ENCODE measurements around the gene NTRK3. TPM values are rescaled to one million over a fixed set of nuclear protein-coding genes. Genes with fewer than 3 reads are reported as not detected.
"Not testable (repeated sequence)": the region's sequence is repeated elsewhere in the genome, so short reads cannot be mapped to it uniquely, and the experiment has no call there.

NTRK3 gene
- total RNA-seq, 2 experiments from 2014 or later: not detected

DNA sequence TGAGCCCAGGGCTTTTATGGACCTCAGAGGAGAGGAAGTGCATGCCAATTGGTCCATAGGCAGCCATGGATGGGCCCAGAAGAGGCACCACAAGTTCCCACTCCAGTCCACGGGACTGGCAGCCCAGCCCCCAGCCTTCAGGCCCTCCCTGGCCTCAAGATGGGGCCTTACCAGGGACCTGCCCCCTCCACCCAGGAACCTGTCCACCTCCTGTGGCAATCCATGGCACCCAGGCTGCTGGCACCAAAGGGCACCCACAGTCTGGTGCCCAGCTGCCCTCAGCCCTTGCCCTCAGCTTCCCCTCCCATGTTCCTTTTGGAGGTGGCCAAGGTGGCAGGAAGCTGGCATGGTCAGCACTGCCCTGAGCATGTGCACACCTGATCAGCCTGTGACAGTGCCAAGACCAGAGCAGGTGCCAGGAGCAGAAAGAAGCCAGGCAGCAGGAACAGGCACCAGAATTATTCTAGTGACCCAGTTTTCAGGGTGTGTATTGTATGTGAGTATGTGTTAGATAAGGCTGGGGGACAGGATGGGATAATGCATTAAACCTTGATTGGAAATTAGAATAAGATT, 415.0 kb downstream of the NTRK3 start:
- intact Hi-C loops (cut with micrococcal nuclease): no loop called here
- H3K27me3 Mint-ChIP-seq: no peaks in the 10 kb centered on the region
- no peaks in the 10 kb centered on the region for H3K9me3 Mint-ChIP-seq
- CTCF ChIA-PET: no interaction called here
- POLR2A ChIA-PET: no interaction called here
- no peaks in the 10 kb centered on the region for H3K4me1 Mint-ChIP-seq (ENCODE audit: low read depth)
- ATAC-seq (no peak), DNase-seq (no peak)
- H3K27ac Mint-ChIP-seq: no peak overlapping the region
- TF ChIP-seq, protein P1, sequence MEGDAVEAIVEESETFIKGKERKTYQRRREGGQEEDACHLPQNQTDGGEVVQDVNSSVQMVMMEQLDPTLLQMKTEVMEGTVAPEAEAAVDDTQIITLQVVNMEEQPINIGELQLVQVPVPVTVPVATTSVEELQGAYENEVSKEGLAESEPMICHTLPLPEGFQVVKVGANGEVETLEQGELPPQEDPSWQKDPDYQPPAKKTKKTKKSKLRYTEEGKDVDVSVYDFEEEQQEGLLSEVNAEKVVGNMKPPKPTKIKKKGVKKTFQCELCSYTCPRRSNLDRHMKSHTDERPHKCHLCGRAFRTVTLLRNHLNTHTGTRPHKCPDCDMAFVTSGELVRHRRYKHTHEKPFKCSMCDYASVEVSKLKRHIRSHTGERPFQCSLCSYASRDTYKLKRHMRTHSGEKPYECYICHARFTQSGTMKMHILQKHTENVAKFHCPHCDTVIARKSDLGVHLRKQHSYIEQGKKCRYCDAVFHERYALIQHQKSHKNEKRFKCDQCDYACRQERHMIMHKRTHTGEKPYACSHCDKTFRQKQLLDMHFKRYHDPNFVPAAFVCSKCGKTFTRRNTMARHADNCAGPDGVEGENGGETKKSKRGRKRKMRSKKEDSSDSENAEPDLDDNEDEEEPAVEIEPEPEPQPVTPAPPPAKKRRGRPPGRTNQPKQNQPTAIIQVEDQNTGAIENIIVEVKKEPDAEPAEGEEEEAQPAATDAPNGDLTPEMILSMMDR (IDR thresholded peaks at IDR 0.05): no peak
- H3K36me3 Mint-ChIP-seq (ENCODE audit: low read depth): no peaks in the 10 kb centered on the region
- no peak overlapping the region for H3K4me3 Mint-ChIP-seq

DNA sequence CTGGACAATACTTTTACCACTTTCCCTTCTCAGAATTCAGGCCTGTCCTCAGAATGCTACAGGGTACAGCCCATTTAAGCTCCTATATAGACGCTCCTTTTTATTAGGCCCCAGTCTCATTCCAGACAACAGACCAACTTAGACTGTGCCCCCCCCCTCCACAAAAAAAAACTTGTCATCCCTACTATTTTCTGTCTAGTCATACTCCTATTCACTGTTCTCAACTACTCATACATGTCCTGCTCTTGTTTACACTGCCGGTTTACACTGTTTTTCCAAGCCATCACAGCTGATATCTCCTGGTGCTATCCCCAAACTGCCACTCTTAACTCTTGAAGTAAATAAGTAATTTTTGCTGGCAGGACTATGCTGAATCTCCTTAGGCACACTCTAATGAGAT, 420.7 kb downstream of the NTRK3 start:
- H3K4me1 Mint-ChIP-seq (ENCODE audit: low read depth); H3K4me3 Mint-ChIP-seq; H3K9me3 Mint-ChIP-seq; H3K36me3 Mint-ChIP-seq (ENCODE audit: low read depth); POLR2A ChIA-PET; ATAC-seq; H3K27me3 Mint-ChIP-seq; intact Hi-C loops (cut with micrococcal nuclease); H3K27ac Mint-ChIP-seq; DNase-seq; CTCF ChIA-PET: not testable (repeated sequence)

DNA sequence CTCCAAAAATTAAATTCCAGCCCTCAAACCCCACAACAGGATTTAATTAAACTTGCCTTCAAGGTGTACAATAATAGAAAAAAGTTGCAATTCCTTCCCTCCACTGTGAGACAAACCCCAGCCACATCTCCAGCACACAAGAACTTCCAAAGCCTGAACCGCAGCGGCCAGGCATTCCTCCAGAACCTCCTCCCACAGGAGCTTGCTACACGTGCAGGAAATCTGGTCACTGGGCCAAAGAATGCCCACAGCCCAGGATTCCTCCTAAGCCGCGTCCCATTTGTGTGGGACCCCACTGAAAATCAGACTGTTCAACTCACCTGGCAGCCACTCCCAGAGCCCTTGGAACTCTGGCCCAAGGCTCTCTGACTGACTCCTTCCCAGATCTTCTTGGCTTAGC, 423.2 kb downstream of the NTRK3 start:
- intact Hi-C loops (cut with micrococcal nuclease); H3K9me3 Mint-ChIP-seq; H3K27ac Mint-ChIP-seq; H3K4me3 Mint-ChIP-seq; H3K4me1 Mint-ChIP-seq (ENCODE audit: low read depth); H3K36me3 Mint-ChIP-seq (ENCODE audit: low read depth); CTCF ChIA-PET; ATAC-seq; DNase-seq; POLR2A ChIA-PET; H3K27me3 Mint-ChIP-seq: not testable (repeated sequence)

DNA sequence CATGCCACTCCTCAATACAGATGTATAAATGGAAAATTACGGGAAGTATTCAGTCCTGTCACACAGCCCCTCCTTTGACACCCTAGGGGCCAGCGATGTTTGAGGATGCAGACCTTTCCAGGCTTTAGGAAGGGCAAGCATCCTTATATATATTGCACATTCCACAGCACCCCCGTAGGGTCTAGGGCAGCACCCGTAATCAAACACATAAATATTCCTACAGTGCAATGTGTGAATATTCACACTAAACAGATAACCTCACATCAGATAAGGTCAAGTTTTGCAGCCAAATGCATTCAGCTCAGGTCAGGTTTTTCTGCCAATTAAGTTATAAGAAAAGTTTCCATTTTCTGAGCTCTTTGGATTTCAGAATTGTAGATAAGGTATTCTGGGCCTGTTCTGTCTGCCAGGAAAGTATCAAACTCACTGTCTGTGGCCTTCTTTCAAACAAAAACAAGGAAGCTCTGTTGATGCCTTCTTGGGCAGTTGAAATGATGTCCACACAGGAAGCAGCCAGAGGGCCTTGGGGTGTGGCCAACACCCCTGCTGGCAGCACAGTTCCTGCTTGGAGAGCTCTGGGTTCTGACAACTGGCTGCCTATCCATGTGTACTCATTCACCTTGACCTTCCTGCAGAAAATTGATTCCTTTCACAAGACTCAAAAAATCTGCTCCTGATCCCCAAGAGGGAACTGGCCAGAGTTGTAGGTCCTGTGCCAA, 427.0 kb downstream of the NTRK3 start:
- peaks cover 4% of the 10 kb centered on the region for H3K27me3 Mint-ChIP-seq
- intact Hi-C loops (cut with micrococcal nuclease): no loop called here
- no peaks in the 10 kb centered on the region for H3K36me3 Mint-ChIP-seq (ENCODE audit: low read depth)
- H3K4me1 Mint-ChIP-seq (ENCODE audit: low read depth): no peaks in the 10 kb centered on the region
- ATAC-seq: no peak
- ChIA-PET CTCF (no interaction called here), POLR2A (no interaction called here)
- H3K27ac Mint-ChIP-seq: no peak overlapping the region
- DNase-seq: no peak
- no peak overlapping the region for H3K4me3 Mint-ChIP-seq
- no peaks in the 10 kb centered on the region for H3K9me3 Mint-ChIP-seq
- TF ChIP-seq, protein P1 (IDR thresholded peaks at IDR 0.05): no peak

DNA sequence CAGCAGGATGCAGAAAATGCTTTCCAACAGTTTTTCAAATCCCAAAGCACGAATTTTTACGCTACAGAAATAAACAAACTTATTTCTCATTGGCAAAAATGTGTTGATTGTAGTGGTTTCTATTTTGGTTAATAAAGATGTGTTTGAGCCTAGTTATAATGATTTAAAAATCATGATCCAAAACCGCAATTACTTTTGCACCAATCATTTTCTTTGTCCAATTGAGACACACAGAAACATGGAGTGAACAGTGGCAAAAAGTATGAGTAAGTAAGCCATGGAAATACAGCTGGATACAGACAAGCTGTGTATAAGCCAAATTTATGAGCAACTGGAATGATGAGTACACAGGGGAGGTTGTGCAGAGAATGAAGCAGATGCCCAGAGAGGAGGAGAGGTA, 427.9 kb downstream of the NTRK3 start:
- Mint-ChIP-seq H3K9me3 (no peaks in the 10 kb centered on the region), H3K36me3 (ENCODE audit: low read depth) (no peaks in the 10 kb centered on the region), H3K27ac (no peak overlapping the region), H3K4me1 (ENCODE audit: low read depth) (no peaks in the 10 kb centered on the region), H3K27me3 (peaks cover 4% of the 10 kb centered on the region), H3K4me3 (no peak overlapping the region)
- POLR2A ChIA-PET: no interaction called here
- TF ChIP-seq, protein P1 (IDR thresholded peaks at IDR 0.05): no peak
- ATAC-seq (no peak), DNase-seq (no peak)
- CTCF ChIA-PET: interaction anchor here (0.6 kb wide), 1 partner anchor 272 kb away, joined by 3 read pairs; no protein-coding TSS in a partner anchor
- intact Hi-C loops (cut with micrococcal nuclease): no loop called here

DNA sequence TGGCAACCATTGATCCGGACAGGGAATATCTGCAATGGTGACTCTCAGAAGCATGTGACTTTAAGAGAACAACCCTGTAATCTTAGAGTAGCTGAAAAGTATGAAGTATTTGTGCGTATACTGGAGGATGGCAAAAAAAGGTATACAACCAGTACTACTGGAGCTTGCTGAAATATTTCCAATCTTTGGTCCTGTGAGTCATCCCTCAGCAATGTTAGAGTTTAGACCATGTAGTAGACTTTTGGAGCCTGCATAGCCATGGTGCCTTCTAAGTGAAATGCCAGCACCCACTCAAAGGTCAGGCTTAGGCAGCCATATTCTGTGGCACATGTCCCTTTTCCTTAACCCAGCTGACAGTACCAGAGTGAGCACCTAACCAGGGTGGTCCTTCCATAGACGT, 429.4 kb downstream of the NTRK3 start:
- TF ChIP-seq, protein P1 (IDR thresholded peaks at IDR 0.05): no peak
- intact Hi-C loops (cut with micrococcal nuclease): no loop called here

More for the DNA sequence above, 429.4 kb downstream of the NTRK3 start:
- DNase-seq (no peak), ATAC-seq (no peak)
- Mint-ChIP-seq H3K4me3 (no peak overlapping the region), H3K27me3 (peaks cover 4% of the 10 kb centered on the region), H3K4me1 (ENCODE audit: low read depth) (no peaks in the 10 kb centered on the region), H3K36me3 (ENCODE audit: low read depth) (no peaks in the 10 kb centered on the region), H3K27ac (no peak overlapping the region), H3K9me3 (no peaks in the 10 kb centered on the region)
- CTCF ChIA-PET: no interaction called here
- POLR2A ChIA-PET: no interaction called here
